Fibroblast of skin of right biceps (primary cell): ENCODE data around the gene STX18.
"Not testable (repeated sequence)": the region's sequence is repeated elsewhere in the genome, so short reads cannot be mapped to it uniquely, and the experiment has no call there.

Experiments
- DNase-seq: peaks from one replicate; pipeline ENCODE4 v3.0.0-alpha.2; 2013

STX18 gene

GRCh38 chr4:4554234-4554633, 12.4 kb upstream of the STX18 start:
- peak; percentile 15 for DNase-seq

GRCh38 chr4:4552042-4552441, 10.2 kb upstream of the STX18 start:
- not testable (repeated sequence) for DNase-seq

GRCh38 chr4:4550161-4550560, 8.3 kb upstream of the STX18 start:
- DNase-seq, result not testable (repeated sequence)

GRCh38 chr4:4549534-4549933, 7.7 kb upstream of the STX18 start:
- DNase-seq, result peak; percentile 8

DNA sequence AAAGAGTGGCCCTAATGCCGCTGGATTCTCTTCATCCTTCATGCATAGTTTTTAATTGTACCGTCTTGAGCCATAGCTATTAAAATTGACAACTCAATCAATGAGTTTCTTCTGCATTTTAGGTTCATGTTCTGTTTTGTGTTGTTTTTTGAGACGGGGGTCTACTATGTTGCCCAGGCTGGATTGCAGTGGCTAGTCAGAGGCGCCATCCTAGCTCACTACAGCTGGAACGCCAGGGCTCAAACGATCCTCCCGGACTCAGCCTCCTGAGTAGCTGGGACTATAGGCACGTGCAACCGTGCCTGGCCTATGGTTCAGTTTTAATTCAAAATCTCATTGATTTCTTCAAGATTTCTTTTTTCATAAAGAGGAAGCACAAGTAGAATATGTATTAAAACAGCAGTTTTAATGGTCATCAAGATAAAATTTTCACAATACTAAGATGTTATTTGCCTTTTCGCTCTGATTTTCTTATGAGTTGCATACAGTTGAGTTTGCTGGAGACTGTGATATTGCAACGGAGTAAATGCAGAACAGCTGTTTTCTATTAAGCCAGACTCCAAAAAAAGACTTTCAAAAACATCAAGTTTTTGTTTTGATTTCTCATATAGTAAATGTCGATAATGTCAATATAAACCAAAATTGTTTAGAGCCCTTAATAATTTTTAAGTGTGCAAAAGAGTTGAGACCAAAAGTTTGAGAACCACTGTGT, 1.1 kb upstream of the STX18 start:
- no peak for DNase-seq

- peak; percentile 36 for DNase-seq
Measured at GRCh38 chr4:4541040-4541631, 712 bp downstream of the STX18 start.

DNA sequence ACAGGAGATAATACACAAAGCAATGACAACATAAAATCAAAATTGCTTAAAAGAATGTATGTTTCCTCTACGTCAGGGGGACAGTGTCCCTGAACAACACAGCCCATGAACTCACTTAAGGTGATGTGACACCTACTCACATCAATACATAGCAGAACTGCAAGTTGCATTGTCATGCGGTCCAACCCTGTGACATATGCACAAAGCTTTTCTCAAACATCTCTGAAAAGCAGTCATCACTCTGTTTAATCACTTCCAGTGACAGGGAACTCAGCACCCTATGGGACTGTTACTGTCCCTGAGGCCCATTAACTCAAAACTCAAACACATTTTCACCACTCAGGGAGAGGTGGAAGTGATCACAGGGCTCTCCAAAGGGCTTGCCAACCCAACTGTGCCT, 2.4 kb downstream of the STX18 start:
- DNase-seq, result no peak

- no peak for DNase-seq
Measured at GRCh38 chr4:4535590-4535989, 6.3 kb downstream of the STX18 start.

- no peak for DNase-seq
Measured at GRCh38 chr4:4534515-4535145, 7.2 kb downstream of the STX18 start.

GRCh38 chr4:4533461-4534169, 8.2 kb downstream of the STX18 start:
- DNase-seq, result no peak

DNA sequence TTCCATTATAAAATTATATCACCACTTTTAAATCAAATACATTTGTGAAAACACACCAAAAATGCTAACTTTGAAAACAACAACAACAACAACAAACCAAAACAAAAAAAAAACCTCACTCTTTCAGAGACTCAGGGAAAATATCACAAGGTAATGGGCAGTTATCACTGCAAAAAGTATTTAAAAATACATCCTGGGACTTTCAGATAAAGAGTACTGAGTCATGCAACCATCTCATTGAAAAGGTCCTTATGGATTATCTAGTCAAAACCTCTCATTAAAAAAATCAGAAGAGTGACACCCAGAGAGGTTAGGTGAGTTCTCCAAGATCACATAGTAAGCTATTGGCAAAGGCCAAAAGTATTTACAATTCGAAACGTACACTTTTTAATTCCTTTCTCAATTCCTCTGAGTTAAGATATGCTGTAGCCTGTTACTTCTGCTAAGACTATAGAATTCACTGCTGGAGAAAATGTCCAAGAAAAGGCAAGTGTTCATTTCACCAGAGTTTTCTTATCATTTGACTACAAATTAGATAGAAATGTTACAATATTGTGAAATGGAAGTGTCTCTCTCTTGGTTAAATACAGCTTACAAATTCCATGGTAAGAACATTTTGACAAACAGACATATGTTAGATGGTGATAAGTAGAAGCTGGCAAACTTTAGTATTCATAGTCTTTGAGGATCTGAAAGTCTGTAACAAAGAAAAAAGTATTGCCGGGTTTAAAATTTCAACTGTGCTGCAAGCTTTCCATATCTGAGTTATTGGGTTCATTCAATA, 9.3 kb downstream of the STX18 start:
- DNase-seq, result no peak

DNA sequence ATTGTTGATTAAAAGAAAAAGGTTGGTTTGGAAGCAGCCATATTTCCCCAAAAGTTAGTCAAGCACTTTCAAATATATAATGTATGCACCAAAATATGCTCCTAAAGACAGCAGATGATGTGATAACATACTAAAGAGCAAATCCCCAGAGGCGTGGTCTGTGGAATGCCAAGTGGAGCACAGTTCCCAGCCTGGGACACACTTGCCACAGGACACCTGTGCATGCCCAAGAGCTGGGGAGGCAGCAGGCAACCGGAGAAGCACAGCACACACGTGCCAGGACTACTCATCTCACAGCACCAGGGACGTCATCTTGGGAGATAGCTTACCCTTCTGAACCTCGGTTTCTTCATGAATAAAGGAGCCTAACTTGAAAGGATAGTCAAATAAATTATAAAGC, 12.5 kb downstream of the STX18 start:
- DNase-seq, result no peak

DNA sequence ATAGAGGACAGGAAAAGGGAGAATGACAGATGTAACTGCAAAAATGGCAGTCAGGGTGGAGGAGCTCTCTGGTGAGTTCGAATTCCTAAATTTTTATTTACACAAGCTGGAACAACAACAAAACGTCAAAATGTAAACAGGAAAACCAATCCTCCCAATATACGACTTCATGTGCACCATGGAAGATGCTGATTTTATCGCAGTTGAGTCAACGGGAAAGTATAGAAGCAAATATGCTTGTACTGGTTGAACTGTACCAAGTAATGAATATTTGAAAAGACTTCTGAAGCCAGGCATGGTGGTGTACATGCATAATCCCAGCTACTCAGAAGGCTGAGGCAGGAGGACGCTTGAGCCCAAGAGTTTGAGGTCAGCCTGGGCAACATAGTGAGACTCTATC, 15.4 kb downstream of the STX18 start:
- DNase-seq, result no peak

GRCh38 chr4:4524364-4524763, 17.5 kb downstream of the STX18 start:
- no peak for DNase-seq

GRCh38 chr4:4521731-4522130, 20.1 kb downstream of the STX18 start:
- no peak for DNase-seq

GRCh38 chr4:4521136-4521535, 20.7 kb downstream of the STX18 start:
- DNase-seq, result no peak

GRCh38 chr4:4519297-4519894, 22.5 kb downstream of the STX18 start:
- DNase-seq, result peak; percentile 30

DNA sequence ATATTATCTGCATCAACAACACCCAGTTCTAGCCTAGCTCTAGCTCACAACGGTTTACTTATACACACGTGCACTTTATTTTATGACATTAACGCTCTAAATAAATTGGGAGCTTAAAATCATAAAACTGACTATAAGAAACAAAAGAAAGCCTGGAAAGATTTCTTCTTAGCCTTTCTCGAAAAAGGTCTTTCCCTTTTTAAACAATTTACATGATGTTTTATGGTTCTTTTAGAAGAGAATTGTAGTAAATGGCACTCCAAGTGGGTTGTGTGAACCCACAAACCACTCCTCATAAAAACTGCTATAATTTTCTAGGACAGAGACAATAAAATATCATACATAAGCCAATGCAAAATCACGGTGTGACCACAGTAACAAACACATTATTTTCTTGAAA, 23.1 kb downstream of the STX18 start:
- no peak for DNase-seq

DNA sequence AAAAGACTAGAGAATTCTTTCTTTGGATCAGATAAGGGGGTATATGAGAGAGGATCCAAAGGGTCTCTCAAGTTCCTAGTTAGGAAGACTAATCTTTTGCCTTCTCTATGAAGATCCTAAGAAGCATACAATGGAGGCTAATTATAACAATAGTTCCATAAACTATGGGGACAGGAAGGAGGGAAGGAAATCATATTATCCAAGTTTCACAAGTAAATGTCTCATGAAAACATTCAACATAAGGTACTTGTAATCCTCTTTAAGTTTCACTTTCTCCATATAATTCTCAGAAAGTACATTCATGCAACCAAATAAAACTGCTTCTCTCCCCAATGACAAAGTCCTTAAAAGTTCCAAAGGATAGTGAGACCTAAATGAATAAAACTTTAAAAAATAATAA, 27.1 kb downstream of the STX18 start:
- DNase-seq, result no peak

GRCh38 chr4:4512282-4512681, 29.6 kb downstream of the STX18 start:
- no peak for DNase-seq

DNA sequence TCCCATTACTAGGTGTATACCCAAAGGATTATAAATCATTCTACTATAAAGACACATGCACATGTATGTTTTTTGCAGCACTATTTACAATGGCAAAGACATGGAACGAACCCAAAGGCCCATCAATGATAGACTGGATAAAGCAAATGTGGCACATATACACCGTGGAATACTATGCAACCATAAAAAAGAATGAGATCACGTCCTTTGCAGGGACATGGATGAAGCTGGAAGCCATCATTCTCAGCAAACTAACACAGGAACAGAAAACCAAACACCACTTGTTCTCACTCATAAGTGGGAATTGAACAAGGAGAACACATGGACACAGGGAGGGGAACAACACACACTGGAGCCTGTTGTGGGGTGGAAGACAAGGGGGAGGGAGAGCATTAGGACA, 31.2 kb downstream of the STX18 start:
- not testable (repeated sequence) for DNase-seq

- no peak for DNase-seq
Measured at GRCh38 chr4:4509521-4509920, 32.3 kb downstream of the STX18 start.

- DNase-seq, result no peak
Measured at GRCh38 chr4:4507923-4508322, 33.9 kb downstream of the STX18 start.
